ENCODE data around the gene LYZL6.

DNA sequence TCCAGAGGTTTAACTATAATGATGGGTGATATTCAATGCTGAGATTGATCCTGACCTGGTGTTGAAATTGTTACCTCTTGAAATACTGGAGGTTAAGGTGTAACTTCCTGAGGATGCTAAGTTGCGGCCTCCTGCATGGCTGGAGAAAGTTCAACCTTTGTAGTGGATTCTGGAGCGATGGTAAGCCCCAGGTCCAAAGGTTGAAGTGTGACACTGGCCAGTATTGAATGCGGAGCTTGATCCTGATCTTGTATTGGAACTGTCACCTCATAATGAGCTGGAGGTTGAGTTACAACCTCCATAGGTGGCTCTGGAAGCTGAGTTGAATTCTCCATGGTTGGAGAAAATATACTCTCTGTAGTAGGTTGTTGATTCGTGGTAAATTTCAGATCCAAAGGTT lies 29.9 kb downstream of the LYZL6 start:
- TF ChIP-seq, protein P1, sequence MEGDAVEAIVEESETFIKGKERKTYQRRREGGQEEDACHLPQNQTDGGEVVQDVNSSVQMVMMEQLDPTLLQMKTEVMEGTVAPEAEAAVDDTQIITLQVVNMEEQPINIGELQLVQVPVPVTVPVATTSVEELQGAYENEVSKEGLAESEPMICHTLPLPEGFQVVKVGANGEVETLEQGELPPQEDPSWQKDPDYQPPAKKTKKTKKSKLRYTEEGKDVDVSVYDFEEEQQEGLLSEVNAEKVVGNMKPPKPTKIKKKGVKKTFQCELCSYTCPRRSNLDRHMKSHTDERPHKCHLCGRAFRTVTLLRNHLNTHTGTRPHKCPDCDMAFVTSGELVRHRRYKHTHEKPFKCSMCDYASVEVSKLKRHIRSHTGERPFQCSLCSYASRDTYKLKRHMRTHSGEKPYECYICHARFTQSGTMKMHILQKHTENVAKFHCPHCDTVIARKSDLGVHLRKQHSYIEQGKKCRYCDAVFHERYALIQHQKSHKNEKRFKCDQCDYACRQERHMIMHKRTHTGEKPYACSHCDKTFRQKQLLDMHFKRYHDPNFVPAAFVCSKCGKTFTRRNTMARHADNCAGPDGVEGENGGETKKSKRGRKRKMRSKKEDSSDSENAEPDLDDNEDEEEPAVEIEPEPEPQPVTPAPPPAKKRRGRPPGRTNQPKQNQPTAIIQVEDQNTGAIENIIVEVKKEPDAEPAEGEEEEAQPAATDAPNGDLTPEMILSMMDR (IDR thresholded peaks at IDR 0.05): no peak
- TF ChIP-seq EP300 (IDR thresholded peaks at IDR 0.05) (no peak), POLR2AphosphoS5 (IDR thresholded peaks at IDR 0.05) (no peak)

All from sigmoid colon (tissue), 4 donors.